ENCODE measurements around the gene FDXR. TPM values are rescaled to one million over a fixed set of nuclear protein-coding genes. Genes with fewer than 3 reads are reported as not detected.

FDXR gene
- polyA plus RNA-seq, 2 of the 4 experiments (the other 2 are of a cell fraction) = 32.5 to 43.3 TPM

GRCh38 chr17:74850310-74850709, 22.5 kb downstream of the FDXR start:
- no peaks in the 10 kb centered on the region for H3K9me3 ChIP-seq
- H3K27ac ChIP-seq = no peak overlapping the region
- no peak overlapping the region for H3K4me3 ChIP-seq
- peaks cover 8% of the 10 kb centered on the region; the same call in 1 of the 3 replicates for H3K4me1 ChIP-seq
- no peak overlapping the region for H3K4me2 ChIP-seq
- ATAC-seq (no peak; a peak in 1 of 6 replicates), FAIRE-seq (no peak), DNase-seq (ENCODE audit: low read depth in 1 of 2, low spot score in 1 of 2) (no peak)
- TF ChIP-seq ZSCAN20 (CRISPR knock-in tag; IDR thresholded peaks at IDR 0.05) (no peak), RAD21 (conservative IDR thresholded peaks at IDR 0.05 in 1 of 2, IDR thresholded peaks at IDR 0.05 in 1 of 2) (no peak), RARB (CRISPR knock-in tag; IDR thresholded peaks at IDR 0.05) (no peak), E2F6 (IDR thresholded peaks at IDR 0.05; ENCODE audit: borderline replicate concordance, low read depth) (no peak), HOXA7 (CRISPR knock-in tag; IDR thresholded peaks at IDR 0.05) (no peak), EHF (CRISPR knock-in tag; IDR thresholded peaks at IDR 0.05) (no peak), JUNB (IDR thresholded peaks at IDR 0.05) (no peak), USF2 (IDR thresholded peaks at IDR 0.05) (no peak), GATA3 (IDR thresholded peaks at IDR 0.05; ENCODE audit: borderline replicate concordance) (no peak), HMGXB4 (CRISPR knock-in tag; IDR thresholded peaks at IDR 0.05; ENCODE audit: borderline replicate concordance) (no peak), HES2 (IDR thresholded peaks at IDR 0.05) (no peak)
- ChIA-PET CTCF (interaction anchor here (1.1 to 42.4 kb wide), 4 partner anchors 12 to 110 kb away, joined by 4 to 1302 read pairs (median 438); partner anchors contain the start of genes FDXR, GRIN2C and NAT9), POLR2A (interaction anchor here (1.0 kb wide), 1 partner anchor 23 kb away, joined by 3 read pairs; the partner anchor contains the start of gene FDXR)
- WGBS (ENCODE audit: missing lambda C conversion rate) = 47% methylated on average over 10 of the region's 17 CpGs

- Histone ChIP-seq H3K4me1 (peaks cover 8% of the 10 kb centered on the region; the same call in 1 of the 3 replicates), H3K9me3 (no peaks in the 10 kb centered on the region), H3K4me2 (no peak overlapping the region), H3K27ac (no peak overlapping the region), H3K4me3 (no peak overlapping the region)
- WGBS (ENCODE audit: missing lambda C conversion rate) = 50% methylated on average over 9 of the region's 9 CpGs
- no peak for TF ChIP-seq HOXB13 (CRISPR knock-in tag; IDR thresholded peaks at IDR 0.05; ENCODE audit: low read depth)
- TF ChIP-seq JUN (IDR thresholded peaks at IDR 0.05) = no peak
- TF ChIP-seq MAX (IDR thresholded peaks at IDR 0.05) = 0 out of 2 replicates have a peak, but pooled peaks have one; percentile 16
- TF ChIP-seq CBX2 (IDR thresholded peaks at IDR 0.05; ENCODE audit: borderline replicate concordance, low read depth) = no peak
- TF ChIP-seq CEBPB (IDR thresholded peaks at IDR 0.05) = no peak
- no peak for TF ChIP-seq BHLHE40 (IDR thresholded peaks at IDR 0.05; ENCODE audit: low read depth, low read length)
- TF ChIP-seq ZFP36 (IDR thresholded peaks at IDR 0.05; ENCODE audit: borderline replicate concordance, partially characterized antibody) = peak; percentile 50
- no peak for TF ChIP-seq CHD2 (IDR thresholded peaks at IDR 0.05; ENCODE audit: low read length, partially characterized antibody)
- TF ChIP-seq RNF2 (IDR thresholded peaks at IDR 0.05; ENCODE audit: borderline replicate concordance, low read depth) = no peak
- TF ChIP-seq SMC3 (IDR thresholded peaks at IDR 0.05) = no peak
- no peak for TF ChIP-seq GATA3 (IDR thresholded peaks at IDR 0.05; ENCODE audit: borderline replicate concordance)
- FAIRE-seq (no peak), ATAC-seq (no peak), DNase-seq (ENCODE audit: low read depth in 1 of 2, low spot score in 1 of 2) (no peak)
- CTCF ChIA-PET = interaction anchor here (1.3 to 42.4 kb wide), 4 partner anchors 11 to 60 kb away, joined by 3 to 1302 read pairs (median 438); partner anchors contain the start of genes FDXR, GRIN2C and NAT9
- POLR2A ChIA-PET = no interaction called here
These were observed 24.0 kb downstream of the FDXR start for GRCh38 chr17:74848656-74849399.
